22Rv1 (cell line): ENCODE results near the gene LAMA1.

Experiments used
- H3K27ac ChIP-seq: fragments of 450-650 bp; 2 replicates; pipeline ENCODE4 v1.5.1; 2017
- ZFX ChIP-seq: fragments of 450-650 bp; IDR thresholded peaks from 2 replicates; pipeline ENCODE4 v1.6.1; 2017; ENCODE audit warnings: antibody characterized with exemption, borderline replicate concordance
- TF ChIP-seq, protein P1 (sequence below): fragments of 450-650 bp; IDR thresholded peaks from 2 replicates; pipeline ENCODE4 v1.5.1; 2017; ENCODE audit warnings: mild to moderate bottlenecking

LAMA1 gene, protein sequence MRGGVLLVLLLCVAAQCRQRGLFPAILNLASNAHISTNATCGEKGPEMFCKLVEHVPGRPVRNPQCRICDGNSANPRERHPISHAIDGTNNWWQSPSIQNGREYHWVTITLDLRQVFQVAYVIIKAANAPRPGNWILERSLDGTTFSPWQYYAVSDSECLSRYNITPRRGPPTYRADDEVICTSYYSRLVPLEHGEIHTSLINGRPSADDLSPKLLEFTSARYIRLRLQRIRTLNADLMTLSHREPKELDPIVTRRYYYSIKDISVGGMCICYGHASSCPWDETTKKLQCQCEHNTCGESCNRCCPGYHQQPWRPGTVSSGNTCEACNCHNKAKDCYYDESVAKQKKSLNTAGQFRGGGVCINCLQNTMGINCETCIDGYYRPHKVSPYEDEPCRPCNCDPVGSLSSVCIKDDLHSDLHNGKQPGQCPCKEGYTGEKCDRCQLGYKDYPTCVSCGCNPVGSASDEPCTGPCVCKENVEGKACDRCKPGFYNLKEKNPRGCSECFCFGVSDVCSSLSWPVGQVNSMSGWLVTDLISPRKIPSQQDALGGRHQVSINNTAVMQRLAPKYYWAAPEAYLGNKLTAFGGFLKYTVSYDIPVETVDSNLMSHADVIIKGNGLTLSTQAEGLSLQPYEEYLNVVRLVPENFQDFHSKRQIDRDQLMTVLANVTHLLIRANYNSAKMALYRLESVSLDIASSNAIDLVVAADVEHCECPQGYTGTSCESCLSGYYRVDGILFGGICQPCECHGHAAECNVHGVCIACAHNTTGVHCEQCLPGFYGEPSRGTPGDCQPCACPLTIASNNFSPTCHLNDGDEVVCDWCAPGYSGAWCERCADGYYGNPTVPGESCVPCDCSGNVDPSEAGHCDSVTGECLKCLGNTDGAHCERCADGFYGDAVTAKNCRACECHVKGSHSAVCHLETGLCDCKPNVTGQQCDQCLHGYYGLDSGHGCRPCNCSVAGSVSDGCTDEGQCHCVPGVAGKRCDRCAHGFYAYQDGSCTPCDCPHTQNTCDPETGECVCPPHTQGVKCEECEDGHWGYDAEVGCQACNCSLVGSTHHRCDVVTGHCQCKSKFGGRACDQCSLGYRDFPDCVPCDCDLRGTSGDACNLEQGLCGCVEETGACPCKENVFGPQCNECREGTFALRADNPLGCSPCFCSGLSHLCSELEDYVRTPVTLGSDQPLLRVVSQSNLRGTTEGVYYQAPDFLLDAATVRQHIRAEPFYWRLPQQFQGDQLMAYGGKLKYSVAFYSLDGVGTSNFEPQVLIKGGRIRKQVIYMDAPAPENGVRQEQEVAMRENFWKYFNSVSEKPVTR (N-terminal part only)

DNA sequence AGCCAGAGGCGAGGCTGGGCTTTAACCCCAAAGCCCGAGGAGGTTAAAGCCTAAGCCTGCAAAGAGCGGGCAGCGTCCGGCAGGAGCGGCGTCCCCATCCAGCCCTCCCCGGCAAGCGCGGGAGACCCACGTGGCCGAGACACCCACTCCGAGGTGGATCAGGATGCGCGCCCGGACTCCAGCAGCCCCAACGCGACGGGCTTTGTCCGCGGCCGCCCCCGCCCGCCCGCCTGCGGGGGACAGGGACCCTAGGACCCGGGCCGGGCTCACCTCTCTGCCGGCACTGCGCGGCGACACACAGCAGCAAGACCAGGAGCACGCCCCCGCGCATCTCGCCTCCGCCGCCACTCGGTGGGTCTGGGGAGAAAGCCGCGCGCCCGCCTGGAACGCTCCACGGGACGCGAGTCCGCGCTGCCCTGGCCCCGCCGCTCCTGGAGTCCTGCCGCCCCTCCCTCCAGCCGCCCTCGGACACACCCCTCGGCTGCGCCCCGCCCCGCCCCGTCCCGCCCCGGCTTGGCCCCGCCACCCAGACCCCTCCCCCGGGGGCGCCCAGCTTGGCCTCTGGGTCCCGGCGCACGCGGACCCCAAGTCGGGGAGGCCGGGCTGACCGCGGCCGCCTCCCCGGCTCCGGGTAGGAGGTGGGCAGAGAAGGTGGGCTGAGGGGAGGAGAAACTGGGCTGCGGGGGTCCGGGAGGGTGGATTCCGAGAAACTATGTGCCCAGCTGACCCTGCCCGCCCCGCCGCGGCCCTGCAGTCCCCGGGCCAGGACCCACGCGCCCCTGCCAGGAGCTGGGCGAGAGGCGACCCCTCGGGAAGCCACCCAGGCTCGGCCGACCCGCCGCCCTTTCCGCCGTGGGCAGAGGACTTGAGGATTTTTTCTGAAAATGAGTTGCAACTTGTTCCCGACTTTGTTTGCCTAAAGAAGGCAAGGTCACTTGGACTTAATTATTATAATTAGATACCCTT, at the start of gene LAMA1:
TSS of gene LAMA1 (minus strand) at position 408 of the 966 bp plus-strand sequence. CDS start at position 331, 77 bp downstream.
- no peak within 1 kb of the TSS for H3K27ac ChIP-seq
- TF ChIP-seq, protein P1, sequence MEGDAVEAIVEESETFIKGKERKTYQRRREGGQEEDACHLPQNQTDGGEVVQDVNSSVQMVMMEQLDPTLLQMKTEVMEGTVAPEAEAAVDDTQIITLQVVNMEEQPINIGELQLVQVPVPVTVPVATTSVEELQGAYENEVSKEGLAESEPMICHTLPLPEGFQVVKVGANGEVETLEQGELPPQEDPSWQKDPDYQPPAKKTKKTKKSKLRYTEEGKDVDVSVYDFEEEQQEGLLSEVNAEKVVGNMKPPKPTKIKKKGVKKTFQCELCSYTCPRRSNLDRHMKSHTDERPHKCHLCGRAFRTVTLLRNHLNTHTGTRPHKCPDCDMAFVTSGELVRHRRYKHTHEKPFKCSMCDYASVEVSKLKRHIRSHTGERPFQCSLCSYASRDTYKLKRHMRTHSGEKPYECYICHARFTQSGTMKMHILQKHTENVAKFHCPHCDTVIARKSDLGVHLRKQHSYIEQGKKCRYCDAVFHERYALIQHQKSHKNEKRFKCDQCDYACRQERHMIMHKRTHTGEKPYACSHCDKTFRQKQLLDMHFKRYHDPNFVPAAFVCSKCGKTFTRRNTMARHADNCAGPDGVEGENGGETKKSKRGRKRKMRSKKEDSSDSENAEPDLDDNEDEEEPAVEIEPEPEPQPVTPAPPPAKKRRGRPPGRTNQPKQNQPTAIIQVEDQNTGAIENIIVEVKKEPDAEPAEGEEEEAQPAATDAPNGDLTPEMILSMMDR, result no peak
- TF ChIP-seq ZFX, result no peak

DNA sequence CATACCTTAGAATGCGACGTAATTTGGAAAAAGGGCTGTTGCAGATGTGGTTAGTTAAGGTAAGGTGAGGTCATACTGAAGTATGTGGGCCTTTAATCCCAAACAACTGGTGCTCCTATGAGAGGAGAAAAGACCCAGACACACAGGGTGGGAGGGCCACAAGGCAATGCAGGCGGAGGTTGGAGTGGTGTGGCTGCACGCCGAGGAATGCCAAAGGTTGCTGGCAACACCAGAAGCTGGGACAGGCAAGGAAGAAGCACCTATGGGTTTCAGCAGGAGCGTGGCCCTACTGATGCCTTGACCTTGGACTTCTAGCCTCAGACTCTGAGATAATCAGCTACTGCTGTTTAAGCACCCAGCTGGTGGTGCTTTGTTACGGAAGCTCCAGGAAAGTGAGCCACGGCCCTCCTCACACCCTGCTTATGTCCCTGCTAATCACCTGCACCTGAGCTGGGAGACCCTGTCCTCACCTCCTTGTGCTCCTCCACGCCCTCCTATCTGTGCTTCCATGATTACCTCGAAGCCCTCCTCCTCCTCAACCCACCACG, 48.3 kb upstream of the LAMA1 start:
- no peak overlapping the region for H3K27ac ChIP-seq
- TF ChIP-seq, protein P1, result no peak
- TF ChIP-seq ZFX, result no peak

DNA sequence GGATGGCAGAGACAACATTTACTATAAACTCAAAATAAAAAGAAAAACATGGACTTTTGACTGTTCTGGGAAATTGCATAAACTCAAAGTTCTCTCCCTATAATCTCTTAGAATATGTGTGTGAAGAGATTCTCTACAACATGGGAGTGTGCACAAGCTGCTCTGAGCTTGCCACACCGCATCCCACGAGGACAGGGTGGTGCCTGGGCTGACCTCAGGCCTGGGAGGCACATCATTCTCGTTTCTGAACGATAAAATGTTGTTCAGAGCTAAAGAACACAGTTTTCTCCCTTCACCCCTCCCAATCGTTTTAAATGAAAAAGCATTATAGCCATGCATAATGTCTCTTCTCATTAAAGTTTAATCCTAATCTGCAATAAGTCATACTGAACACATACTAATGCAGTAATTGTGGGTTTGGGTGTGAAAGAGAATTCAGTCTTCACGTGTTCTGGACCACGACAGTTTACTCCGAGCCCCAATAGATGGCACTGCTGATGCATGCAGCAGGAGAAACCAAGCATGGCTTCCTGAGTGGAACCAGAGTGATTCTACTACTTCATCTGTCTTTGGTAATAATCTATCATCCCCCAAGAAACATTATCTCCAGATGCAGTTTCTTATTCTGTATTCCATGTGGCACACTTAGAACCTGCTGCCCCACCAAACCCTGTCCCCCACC, 46.9 kb upstream of the LAMA1 start:
- no peak for TF ChIP-seq ZFX
- TF ChIP-seq, protein P1, result peak; percentile 17
- no peak overlapping the region for H3K27ac ChIP-seq

DNA sequence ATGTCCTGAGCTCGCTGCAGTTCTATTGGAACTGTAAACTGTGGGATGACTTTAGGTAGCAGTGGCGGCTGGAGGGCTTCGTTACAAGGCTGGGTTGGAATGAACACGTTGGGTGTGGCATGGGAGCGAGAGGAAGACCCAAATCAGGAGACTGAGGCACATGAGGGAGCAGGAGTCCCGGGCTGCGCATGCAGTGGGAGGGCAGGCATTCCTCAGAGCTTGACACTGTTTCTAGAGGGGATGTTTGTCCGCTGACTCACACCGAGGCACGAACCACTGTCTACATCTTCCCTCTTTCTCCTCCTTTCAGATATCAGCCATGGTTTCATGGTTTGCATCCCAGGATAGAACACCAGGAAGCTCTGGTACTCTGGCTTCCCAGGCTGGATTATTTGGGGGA, 40.6 kb upstream of the LAMA1 start:
- H3K27ac ChIP-seq, result no peak overlapping the region
- TF ChIP-seq ZFX, result no peak
- TF ChIP-seq, protein P1, result no peak

DNA sequence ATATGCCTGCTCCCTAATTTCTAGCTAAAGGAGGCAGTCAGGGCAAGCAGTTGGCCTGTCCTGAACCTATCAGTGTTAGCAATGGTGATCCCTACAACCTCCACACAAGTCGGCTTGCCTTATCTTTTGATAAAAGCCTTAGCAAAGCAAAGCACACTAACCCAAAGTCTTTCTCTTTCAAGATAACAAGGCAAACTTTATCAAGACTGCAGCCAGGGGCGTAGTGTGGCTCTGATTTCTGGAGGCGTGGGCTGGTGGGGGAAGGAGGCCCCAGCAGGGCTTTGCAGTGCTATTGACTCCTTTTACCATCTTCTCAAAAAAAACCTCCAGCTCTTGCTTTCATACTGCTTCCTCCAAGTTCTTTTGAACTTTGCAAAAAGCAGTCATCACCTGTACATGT, 40.2 kb upstream of the LAMA1 start:
- no peak overlapping the region for H3K27ac ChIP-seq
- TF ChIP-seq, protein P1, result no peak
- no peak for TF ChIP-seq ZFX
